ENCODE results near the gene MRPL37.
"Not testable (repeated sequence)": the region's sequence is repeated elsewhere in the genome, so short reads cannot be mapped to it uniquely, and the experiment has no call there.

MRPL37 gene

DNA sequence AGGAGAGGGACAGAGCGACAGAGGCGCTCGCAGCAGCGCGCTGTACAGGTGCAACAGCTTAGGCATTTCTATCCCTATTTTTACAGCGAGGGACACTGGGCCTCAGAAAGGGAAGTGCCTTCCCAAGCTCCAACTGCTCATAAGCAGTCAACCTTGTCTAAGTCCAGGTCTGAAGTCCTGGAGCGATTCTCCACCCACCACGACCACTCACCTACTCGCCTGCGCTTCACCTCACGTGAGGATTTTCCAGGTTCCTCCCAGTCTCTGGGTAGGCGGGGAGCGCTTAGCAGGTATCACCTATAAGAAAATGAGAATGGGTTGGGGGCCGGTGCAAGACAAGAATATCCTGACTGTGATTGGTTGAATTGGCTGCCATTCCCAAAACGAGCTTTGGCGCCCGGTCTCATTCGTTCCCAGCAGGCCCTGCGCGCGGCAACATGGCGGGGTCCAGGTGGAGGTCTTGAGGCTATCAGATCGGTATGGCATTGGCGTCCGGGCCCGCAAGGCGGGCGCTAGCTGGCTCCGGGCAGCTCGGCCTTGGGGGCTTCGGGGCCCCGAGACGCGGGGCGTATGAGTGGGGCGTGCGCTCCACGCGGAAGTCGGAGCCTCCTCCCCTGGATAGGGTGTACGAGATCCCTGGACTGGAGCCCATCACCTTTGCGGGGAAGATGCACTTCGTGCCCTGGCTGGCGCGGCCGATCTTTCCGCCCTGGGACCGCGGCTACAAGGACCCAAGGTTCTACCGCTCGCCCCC is at the start of gene MRPL37, which contains the start of gene CYB5RL:
Gene MRPL37, plus strand, starts transcription at position 403 of the 754 bp plus-strand sequence. Its CDS starts 77 bp downstream, at position 480.
Gene CYB5RL, minus strand, starts transcription at position 266 of the 754 bp plus-strand sequence. CDS start 4,414 bp downstream, outside the sequence.
- peak; percentile 97 for DNase-seq

DNA sequence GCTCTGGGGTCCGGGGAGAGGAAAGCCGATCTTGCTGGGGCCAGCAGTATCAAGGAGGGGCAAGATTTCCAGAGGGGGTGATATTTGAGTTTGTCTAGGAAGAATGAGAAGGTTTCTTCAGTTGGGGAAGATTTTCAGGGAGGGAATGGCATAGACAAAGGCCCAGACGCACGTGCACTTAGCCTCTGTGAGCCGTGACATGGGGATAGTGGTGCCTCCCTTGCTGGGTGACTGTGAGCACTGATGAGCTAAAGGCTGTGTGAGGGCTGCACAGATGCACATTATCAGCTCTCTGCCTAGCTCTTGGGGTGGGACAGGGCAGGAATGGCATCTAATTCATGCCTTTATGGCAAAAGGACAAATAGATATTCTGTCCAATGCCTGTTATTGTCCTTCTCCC is 49.0 kb upstream of the MRPL37 start:
- no peak for DNase-seq

DNA sequence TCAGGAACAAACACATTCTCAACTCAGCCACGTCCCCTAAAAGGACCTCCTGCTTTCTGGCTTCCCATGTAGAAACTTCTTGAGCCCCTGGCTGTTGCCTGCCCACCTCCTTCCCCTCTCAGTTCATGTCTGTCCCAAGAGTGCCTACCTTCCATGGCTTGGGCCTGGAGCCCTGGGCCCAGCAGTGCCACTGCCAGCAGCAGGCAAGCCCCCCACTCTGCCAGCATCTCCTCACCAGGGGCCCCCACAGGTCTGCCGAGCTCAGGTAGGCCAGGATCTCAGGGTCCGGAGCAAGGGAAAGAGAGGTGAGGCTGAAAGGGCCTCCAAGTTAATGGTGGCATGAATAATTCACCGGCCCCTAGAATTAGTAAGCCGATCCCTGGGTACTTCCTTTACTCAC is 47.3 kb upstream of the MRPL37 start, which contains the start of gene CDCP2:
Gene CDCP2, minus strand, starts transcription at position 305 of the 400 bp plus-strand sequence. Its CDS starts 78 bp downstream, at position 227.
- no peak for DNase-seq

DNA sequence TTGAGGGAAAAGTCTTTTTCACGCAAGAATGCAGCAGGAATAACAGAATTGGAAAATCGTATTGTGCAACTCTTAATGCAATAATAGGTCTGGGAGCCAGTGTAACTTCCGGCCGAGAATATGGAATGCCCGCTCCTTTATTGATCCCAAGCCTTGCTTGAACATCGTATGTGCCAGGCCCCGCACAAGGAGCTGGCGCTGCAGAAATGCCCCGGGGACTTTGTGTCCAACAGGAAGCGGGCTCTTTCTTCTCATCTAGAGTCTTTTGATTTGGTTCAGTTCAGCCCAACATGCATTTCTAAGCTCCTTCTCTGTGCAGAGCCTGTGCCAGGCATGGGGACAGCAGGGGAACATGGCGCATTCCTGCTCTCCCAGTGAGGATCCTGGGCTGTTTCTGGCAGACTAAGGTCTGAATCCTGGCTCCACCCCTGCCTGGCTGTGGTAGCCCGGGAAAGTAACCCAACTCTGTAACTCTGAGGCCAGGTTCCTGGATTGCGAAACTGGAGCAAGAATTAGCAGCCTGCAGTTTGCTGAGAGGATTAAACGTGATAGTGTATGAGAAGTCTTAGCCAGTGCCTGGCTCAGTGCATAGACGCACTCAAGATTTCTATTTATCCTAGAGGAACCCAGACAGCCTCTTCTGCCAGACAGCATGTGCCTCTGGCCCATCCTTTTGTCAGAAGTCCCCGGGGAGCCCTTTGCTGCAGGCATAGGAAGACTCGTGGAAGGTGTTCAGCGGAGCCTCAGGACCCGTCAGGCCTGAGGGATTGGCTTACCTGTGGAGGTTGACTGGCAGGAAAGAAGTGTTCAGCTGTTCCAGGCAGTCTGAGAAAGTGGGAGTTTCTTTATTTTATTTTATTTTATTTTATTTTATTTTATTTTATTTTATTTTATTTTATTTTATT is 46.2 kb upstream of the MRPL37 start:
- no peak for DNase-seq

DNA sequence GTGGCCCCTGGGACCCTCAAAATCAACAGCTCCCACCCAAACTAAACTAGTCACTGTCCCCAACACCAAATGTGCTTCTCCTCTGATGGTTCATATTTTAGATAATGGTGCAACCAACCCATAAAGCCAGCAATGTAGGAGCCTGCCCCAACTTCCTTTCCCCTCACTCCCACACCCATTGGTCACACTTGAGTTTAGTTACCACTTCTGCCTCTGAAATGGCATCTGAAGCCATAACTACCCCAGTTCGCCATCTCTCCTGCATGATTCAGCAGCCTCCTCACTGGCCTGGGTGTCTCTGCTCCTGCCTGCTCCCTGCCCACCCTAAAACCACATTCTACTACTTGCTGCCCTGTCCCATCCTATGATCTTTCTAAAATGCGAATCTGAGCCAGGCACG is 43.8 kb upstream of the MRPL37 start:
- no peak for DNase-seq

DNA sequence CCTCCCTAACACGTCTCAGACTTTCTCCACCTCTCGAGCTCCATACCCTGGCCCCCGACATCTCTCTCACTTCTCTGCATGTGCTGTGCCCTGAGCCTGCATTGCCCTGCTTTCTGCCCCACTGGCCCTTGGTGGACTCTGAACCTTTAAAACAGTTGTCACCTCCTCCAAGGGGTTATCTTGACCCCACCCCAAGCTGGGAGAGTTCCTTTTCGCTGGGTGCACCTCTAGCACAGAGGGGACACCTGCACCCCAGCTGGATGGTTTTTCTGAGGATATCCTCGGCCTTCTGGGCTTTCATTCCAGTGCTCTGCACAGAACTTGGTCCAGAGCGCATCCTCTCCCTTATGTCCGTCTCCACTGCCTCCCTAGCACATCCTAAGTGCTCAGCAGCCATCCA is 43.0 kb upstream of the MRPL37 start:
- no peak for DNase-seq

DNA sequence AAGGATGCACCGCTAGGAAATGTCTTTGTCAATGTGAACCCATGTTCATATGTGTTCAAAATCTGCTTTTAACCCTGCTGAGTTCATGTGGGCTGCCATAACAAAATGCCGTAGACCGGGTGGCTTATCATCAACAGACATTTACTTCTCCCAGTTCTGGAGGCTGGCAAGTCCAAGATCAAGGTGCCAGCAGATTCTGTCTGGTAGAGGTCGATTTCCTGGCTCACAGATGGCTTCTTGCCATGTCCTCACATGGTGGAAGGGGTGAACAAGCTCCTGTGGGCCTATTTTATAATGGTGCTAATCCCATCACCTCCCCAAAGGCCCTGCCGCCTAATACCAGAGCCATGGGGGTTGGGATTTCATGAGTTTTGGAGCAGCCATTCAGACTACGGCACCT is 42.6 kb upstream of the MRPL37 start:
- DNase-seq, result no peak

DNA sequence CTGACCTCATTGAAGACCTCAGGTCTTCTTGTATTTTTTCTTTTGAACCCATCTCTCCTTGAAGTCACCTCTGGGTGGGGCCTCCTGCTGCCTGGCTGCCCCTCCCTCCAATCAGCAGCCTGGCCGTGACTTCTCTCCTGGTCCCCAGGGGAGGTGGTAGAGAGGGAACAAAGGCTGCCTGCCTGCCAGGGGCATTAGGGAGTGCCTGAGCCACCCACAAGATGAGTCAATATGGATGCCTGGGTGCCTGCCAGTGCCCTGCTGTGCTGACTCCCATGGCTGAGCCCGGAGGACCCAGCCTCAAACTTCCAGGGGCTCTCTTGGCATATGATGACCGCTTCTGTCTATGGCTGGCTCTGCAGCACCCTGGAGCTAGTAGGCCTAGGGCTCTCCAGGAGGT is 41.9 kb upstream of the MRPL37 start:
- no peak for DNase-seq

DNA sequence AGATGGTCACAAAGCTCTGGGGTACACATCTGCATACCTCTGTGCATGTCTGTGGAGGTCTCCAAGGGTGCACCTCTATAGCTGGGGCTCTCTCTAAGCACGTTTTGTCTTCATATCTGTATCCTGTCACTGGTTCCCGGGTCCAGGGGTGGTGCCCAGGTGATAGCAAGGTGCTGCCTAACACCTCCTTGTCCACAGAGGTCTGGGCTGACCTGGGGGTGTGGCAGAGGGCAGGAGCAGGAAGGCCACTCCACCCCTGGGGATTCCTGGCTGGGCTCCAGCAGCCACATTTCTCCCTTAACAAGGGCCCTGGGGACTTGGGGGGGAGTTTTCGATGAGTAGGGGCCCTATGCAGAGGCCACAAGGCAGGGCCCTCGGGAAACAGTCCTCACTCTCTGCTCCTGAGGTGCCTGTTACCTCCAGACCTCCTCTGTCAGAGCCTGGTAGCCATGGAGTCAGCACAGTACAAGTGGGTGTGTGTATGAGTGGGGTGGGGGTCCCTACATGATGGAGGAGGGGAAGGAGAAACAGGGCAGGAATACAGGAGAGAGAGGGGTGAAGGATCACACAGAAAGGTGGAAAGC is 40.1 kb upstream of the MRPL37 start:
- no peak for DNase-seq

DNA sequence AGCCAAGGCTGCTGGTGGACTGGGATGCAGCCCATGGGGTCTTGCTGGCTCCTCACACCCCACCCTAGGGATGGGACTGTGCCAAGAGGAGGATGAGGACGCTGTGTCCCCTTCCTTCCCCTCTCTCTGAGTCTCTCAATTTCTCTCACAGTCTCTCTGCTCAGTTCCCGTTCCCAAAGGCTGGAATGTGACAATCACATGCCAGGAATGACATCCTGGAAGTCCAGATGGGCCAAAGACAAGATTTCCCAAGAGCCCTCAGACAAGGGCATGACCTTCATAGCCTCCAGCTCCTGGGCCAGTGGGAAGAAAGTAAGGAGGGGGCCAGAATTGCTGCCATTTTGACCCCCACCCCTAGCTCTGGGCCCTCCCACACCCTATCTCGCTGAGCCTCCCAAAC is 39.6 kb upstream of the MRPL37 start:
- no peak for DNase-seq

DNA sequence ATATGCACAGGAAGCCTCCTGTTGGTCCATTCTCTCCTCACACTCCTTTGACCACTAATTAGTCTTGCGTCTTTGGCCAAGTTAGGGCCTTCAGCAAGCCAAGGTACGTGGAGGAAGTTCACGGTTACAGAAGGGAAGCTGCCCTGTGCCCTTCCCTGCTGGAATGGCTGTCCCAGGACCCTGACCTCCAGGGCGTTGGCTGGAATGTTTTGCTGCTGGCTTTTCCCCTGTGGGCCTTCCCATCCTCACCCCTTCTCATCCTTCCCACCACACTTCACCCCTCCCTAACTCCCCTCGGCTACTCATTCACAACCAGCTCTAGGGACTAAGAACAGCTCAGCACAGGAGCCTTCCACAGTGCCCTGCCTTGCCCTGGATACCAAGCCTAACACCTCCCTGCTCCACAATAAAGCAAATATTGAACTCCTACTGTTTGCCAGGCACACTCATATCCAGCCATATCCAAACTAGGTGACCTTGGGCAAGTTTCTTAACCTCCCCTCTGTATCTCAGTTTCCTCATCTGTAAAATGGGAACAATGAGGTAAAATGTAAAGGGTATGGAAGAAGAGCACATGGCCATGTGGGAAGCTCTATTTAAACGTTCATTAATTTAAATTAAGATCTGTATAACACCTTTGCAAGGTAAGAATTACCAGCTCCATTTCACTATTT is 38.3 kb upstream of the MRPL37 start:
- no peak for DNase-seq

DNA sequence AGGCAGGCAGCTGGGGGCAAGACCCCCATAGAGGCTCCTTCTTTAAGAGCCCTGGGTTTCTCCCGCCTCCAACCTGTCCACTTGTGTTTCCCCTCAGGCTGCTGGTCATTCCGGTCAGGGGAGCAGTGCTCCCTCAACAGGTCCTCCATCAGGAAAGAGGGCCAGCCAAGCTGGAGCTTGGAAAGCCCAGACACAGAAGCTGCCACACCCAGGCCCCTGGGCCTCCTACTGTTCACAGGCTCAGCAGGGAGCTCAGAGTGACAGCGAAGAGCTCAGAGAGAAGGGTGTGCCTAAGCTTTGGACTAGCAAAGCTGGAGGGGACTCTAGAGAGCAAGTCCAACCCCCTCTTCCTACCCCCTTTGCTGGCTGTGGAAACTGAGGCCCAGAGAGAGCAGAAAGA is 36.9 kb upstream of the MRPL37 start:
- no peak for DNase-seq

DNA sequence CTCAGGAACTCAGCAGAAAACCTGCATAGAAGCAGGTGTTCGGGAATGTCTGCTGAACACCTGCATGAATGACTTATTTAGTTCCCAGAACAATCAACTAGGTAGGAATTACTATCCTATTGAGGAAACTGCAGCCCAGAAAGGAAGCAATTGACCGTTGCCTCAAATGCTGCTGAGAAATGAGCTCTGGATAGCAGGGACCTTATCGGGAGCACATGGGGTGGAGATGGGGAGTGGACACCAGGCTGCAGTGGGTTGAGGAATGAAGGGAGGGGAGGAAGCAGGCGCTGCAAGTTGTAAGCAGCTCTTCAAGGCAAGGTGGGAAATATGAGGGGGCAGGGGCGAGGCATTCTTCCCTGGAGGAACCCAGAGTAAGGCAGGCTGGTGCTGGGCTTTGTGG is 36.4 kb upstream of the MRPL37 start:
- DNase-seq, result no peak

DNA sequence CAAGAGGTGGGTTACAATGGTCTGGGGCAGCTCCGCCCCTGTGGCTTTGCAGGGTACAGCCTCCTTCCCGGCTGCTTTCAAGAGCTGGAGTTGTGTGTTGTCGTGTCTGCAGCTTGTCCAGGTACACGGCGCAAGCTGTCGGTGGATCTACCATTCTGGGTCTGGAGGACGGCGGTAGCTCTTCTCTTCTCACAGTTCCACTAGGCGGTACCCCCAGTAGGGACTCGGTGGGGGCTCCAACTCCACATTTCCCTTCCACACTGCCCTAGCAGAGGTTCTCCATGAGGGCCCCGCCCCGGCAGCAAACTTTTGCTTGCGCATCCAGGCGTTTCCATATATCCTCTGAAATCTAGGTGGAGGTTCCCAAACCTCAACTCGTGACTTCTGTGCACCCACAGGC is 34.8 kb upstream of the MRPL37 start:
- no peak for DNase-seq

DNA sequence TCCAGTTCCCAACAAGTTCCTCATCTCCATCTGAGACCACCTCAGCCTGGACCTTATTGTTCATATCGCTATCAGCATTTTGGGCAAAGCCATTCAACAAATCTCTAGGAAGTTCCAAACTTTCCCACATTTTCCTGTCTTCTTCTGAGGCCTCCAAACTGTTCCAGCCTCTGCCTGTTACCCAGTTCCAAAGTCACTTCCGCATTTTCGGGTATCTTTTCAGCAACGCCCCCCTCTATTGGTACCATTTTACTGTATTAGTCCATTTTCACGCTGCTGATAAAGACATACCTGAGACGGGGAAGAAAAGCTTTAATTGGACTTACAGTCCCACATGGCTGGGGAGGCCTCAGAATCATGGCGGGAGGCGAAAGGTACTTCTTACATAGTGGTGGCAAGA is 33.6 kb upstream of the MRPL37 start:
- DNase-seq, result not testable (repeated sequence)

DNA sequence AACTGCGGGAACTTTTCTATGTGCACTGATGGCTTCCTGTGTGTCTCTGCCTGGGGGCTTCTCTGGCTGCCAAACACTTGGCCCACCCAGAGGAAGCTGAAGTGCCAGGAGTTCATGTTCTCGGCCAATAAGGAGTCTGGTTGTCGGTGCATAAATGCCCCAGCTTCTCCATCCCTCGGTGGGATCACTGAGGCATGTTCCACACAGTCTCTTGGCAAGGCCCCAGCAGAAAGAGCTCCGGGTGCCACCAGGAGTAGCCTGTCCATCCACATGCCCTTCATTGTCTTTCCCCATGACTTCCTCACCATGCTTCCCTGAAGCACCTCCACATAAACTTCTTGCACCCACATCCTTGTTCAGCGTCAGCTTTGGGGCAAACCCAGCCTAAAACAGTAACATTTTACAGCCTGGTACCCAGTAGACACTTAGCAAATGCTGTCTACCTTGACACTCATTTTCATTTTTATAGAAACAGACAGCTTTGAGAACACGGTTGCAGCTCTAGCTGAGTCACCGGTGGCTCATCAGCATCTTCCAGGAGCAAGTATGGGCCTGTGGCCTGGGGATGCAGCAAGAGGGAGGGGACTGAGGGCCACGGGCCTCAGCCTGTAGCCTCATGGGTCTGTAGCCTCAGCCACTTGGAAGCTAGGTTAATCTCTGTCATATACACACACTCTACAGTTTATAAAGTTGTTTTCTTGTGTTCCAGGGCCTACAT is 32.4 kb upstream of the MRPL37 start:
- DNase-seq, result no peak

DNA sequence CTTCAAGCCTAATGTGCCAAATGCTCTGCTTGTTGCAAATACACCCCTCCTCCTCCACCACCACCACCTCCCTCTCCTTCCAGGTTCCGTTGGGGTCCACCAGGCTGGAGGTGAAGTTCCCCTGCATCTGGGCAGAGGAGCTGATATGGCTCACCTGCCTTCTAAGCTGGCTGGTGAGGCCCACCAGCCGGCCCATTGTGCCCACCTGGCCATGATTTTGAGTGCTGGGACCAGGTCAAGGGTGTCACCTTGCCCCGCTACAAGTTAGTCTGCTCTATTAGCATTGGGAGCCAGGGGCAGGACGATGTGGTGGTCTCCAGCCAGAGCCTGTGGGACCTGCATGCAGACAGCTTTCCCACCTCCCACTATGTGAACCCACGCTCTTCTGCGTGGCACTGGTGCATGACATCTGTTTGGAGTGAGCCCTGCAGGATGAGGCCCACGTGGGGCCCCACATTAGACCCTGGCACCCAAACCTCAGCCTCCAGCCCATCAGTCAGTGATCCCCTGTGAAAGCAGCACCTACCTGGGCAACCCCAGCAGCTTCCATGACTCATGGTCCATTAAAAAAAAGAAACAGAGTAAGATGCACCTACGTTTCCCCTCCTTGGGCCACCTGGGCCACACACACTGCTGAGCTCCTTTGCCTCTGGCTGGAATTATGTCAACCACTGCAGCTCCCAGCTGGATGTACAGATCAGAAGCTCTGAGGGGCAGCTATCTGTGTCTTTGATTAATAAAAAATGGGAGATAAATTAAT is 31.6 kb upstream of the MRPL37 start:
- no peak for DNase-seq

DNA sequence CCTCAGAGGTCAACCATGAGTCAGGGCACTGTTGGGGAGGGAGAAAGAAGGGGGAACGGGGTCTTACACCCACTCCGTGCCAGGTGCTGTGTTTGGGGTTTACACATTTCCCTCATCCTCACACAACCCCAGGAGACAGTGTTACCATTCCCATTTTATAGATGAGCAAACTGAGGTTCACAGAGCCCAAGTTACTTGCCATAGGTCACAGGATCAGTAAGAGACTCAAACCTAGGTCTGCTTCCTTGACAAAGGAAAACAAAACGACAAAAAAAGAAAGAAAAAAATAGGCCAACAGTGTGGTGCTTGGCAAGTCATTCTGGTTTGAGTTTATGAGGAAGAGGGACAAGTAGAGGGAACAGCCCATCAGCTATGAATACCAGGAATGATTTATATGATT is 30.9 kb upstream of the MRPL37 start:
- no peak for DNase-seq

DNA sequence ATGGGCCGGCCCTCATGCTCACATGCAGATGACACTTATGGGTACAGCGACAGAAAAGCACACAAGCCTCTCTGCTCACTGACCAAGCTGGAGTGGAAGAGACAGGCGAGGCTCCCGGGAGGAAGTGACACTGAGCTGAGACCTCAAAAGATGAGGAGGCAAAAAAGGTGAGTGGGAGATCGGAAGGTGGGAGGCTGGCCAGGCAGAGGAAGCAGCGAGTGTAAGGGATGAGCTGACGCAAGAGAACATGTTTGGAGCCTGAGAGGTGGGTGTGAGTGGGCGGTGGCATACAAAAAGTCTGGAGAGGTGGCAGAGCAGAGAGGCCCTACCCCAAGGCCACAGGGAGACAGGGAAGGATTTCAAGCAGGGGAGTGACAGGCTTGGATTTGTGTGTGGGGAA is 29.0 kb upstream of the MRPL37 start:
- DNase-seq, result no peak

DNA sequence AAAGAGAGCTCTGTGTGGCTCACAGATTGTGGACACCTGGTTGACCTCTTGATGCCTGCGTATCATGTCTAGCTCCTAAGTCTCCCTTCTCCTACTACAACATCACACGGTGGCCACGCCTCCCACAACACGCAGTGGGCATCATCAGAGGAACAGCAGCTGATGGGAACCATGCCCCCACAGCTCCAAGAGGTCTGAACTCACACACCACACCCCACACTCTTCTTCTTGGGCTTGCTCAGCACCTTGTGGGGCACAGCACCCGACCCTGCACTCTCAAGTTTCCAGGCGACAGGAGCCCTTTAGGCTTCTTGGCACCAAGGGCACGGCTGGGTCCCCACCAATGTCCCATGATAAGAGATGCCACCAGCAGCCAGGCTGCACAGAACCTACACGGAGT is 28.4 kb upstream of the MRPL37 start:
- DNase-seq, result no peak

Measured in activated CD4-positive, alpha-beta T cell treated with anti-CD3 and anti-CD28 coated beads, Interleukin-2, Interleukin-6, amounts not matched to agents 100 ng/mL and 50 ng/mL, durations not matched to agents 16 hours and 8 hours (primary cell).